GM12872 (cell line): ENCODE measurements around the gene NPEPL1.

Experiments used
- TF ChIP-seq, protein P1 (sequence below): IDR thresholded peaks from 3 replicates; pipeline ENCODE4 v1.5.1; 2011; ENCODE audit warnings: low read depth, mild to moderate bottlenecking, low read length, moderate library complexity; ENCODE audit not compliant: insufficient read depth

The NPEPL1 gene

DNA sequence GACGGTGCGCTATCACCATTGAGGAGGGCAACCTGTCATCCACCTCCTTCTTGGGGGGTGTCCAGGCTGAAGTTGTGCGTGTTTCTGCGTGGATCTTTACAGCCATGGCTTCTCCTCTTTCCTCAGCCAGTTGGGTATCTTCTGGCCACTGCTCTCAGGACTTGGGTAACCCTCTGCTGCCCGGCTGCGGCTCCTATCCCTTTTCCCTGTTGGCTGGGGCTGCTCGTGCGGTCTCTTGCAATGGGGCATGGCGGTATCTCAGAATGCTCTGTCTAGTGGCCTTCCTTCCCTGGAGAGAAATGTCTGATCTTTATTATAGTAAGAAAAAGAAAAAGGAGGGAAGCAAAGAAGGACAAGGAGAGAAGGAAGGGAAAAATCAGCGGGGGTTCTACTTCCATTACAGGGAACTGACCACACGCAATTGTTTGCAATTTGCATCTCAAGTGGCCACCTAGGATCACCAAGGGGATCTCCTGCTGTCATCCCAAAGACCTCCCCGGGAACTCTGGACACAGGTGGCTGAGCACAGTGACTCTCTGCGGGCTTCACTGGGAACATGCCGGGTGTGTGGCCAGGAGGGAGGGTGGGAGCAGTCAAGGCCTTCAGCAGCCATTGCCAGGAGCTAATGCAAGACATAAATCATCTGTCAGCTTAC, 60.8 kb downstream of the NPEPL1 start:
- TF ChIP-seq, protein P1, sequence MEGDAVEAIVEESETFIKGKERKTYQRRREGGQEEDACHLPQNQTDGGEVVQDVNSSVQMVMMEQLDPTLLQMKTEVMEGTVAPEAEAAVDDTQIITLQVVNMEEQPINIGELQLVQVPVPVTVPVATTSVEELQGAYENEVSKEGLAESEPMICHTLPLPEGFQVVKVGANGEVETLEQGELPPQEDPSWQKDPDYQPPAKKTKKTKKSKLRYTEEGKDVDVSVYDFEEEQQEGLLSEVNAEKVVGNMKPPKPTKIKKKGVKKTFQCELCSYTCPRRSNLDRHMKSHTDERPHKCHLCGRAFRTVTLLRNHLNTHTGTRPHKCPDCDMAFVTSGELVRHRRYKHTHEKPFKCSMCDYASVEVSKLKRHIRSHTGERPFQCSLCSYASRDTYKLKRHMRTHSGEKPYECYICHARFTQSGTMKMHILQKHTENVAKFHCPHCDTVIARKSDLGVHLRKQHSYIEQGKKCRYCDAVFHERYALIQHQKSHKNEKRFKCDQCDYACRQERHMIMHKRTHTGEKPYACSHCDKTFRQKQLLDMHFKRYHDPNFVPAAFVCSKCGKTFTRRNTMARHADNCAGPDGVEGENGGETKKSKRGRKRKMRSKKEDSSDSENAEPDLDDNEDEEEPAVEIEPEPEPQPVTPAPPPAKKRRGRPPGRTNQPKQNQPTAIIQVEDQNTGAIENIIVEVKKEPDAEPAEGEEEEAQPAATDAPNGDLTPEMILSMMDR, result no peak

DNA sequence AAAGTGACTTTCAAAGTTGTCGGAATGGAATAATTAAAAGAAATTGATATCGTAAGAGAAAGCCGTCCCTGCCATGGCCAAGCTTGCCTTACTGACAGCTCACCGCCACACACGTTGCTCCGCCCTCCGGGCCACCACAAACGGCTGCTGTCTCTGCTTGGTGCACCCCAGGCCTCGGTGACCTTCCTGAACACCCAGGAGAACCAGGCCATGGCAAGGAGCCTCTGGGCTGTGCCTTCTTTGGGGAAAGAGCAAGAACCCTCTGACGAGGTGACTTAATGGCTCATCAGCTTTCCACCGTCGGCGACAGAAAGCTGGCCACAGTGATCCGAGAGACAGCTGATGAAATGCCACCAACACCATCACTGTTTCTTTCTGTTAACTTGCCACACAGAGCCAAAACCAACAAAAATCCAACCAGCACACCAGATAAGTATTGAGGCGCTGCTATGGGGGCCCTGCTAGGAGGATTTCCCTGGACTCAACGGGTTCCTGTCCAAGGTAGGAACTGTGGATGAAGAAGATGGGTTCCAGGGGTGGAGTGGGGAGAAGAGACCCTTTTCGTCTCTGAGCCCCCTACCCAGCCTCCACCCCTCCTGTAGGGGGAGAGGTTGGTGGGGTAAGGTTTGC, 61.4 kb downstream of the NPEPL1 start:
- TF ChIP-seq, protein P1, result no peak

DNA sequence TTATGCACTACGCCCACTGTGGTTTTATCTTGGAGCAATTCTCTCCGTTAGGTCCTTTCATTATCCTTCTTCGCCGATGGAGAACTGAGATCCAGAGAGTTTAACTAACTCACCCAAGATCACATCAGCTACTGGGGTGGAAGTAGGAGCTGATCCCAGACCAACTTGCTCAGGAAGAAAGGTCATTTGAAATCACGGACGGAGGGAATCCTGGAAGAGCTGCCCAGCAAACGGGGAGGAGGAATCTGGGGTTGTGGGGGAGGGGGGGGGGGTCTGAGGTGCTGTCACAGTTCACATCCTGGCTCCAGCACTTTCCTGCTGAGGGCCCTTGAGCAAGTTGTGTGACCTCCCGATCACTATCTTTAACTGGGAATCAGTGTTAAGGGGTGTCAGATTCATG, 62.0 kb downstream of the NPEPL1 start:
- TF ChIP-seq, protein P1, result no peak

DNA sequence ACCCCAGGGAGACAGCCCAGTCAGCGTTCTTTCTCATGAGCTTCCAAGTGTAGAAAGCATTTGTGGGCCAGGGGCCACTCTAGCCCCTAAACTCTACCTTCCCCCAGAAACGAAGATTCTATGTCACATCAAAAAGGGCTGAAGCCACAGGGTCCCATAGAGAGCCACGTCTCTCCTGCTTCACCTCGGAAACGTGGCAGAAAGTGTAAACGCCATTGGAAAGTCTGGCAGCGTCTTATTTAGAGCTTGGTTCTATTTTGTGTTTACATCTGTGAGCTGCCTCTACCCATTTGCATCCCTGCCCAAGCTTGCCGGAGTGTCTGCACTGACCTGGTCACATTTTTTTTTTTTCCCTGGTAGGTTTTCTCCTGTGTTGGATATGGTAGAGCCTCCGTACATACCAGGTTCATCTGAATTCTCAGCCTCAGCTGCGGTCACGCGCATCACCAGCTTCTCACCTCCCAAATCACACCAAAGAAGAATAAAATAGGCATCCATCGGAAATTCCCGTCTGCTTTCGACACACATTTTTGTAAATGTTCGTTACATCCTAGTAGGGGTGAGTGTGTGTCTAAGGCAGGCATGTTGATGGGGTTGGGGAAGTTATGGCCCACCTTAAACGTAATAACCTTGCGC, 62.6 kb downstream of the NPEPL1 start:
- TF ChIP-seq, protein P1, result no peak

DNA sequence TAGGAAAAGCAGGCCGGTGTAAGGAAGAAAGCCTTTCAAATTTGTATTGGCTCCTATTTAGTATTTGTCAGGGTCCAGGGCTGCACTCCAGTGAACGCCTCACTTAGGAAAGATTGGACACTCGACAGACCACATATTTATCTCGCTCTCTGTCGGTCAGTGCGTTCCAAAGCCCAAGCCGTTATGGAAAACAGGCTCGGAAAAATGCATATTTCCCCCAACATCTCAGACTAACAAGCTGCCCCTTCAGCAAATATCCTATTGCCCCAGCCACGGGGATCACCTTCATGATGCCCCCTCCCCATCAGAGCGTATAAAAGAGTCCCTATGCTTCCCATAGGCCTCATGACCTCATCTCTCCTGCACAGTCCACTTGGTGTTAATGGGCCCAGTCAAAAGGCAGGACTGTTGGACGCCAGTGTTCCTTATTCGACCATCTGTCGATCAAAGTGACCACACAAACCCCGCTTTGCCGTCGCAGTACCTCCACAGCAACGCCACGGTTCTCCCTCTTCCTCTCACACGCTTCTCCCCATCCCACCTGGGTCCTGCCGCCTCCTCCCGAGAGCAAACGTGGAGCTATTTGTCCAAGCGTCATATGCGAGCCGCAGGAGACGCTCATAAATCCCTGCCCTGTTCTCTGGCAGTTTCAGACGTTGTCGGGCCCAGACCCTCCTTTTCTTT, 63.3 kb downstream of the NPEPL1 start:
- TF ChIP-seq, protein P1, result no peak

DNA sequence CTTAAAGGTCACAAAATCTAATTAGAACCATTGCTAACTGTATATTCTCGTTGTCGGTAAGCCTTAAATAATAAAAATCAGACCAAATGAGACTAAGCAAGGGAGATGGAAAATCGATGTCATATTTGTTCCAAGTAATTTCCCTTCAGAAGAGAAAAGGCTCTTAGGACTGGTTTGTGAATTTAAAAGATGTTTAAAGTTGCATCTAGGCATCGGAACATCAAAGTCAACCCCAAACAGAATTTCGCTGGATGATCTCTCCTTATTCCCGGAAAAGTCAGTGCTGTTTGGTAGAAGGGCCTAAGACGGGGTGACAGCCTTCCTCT, 63.8 kb downstream of the NPEPL1 start:
- TF ChIP-seq, protein P1, result no peak

DNA sequence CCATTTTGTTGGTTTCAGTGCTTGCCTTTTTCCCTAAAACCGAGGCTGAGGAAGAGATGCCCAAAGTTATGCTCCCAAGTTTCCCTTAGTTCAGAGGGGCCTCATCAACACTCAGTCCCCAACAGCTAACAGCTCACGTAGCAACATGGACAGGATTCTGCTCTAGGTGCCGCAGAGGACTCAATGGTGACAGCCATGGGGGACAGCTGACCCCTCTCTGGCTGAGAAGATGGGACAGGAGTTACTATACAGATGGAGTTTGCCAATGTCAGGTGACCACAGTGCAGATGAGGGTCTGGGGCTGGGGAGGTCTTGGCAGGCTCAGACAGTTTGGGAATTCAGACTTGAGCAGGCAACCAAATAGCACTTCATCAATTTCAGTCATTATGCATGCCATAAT, 67.3 kb downstream of the NPEPL1 start:
- TF ChIP-seq, protein P1, result no peak
